Pancreas (tissue), 10 donors: ENCODE measurements around the gene ZHX3. TPM values are rescaled to one million over a fixed set of nuclear protein-coding genes. Genes with fewer than 3 reads are reported as not detected.

Experiments used
- ATAC-seq, 4 donors: fragments of 200-7000 bp; cut with Tn5 transposase; one replicate each; pipeline versions ENCODE4 v1.8.0 to v1.9.1; 2020; ENCODE audit warnings: mild to moderate bottlenecking in 4 of 4, moderate library complexity in 4 of 4
- DNase-seq, 6 donors: peaks; one replicate each; pipeline ENCODE4 v3.0.0-alpha.2; 2020
- FAIRE-seq: peaks from 2 replicates; lab custom pipeline; 2012; peaks lifted over from hg19 to GRCh38; lab: Jason Lieb, UNC
- H3K27ac ChIP-seq, 4 donors: fragments of 200-600 bp; sonication (generic); 1 replicate in 3 of 4; 2 replicates in 1 of 4; pipeline versions ENCODE4 v1.5.0 to v1.8.0; 2020
- H3K27me3 ChIP-seq, 4 donors: fragments of 200-600 bp; one replicate each; pipeline ENCODE4 v1.8.0; 2021
- H3K36me3 ChIP-seq, 3 donors: fragments of 200-600 bp; sonication (generic) in 1 of 3; one replicate each; pipeline versions ENCODE4 v1.5.0 to v1.8.0; 2020 to 2021
- H3K4me1 ChIP-seq, 3 donors: fragments of 200-600 bp; one replicate each; pipeline ENCODE4 v1.8.0; 2021
- H3K4me3 ChIP-seq, 4 donors: fragments of 200-600 bp; sonication (generic) in 2 of 4; one replicate each; pipeline versions ENCODE4 v1.5.0 to v1.8.0; 2020 to 2021
- H3K9me3 ChIP-seq, 4 donors: fragments of 200-600 bp; one replicate each; pipeline ENCODE4 v1.8.0; 2021
- CTCF ChIP-seq, 4 donors: fragments of 200-600 bp; sonication (generic) in 3 of 4; IDR thresholded peaks; one replicate each; pipeline versions ENCODE4 v1.5.0 to v1.8.0; 2021; ENCODE audit warnings: antibody characterized with exemption in 4 of 4
- WGBS, 2 donors: extraction: QIAGEN DNeasy Blood & Tissue Kit; methylation state at CpG; one replicate each; pipeline ENCODE4 v1.1.7; 2013; 5-methylcytosine and 5-hydroxymethylcytosine counted together
- intact Hi-C, 3 donors: fragments of 100-400 bp; cut with DNase I; formaldehyde crosslinking; loops; one replicate each; pipeline versions ENCODE4 v1.11.1 to v1.14.2; 2022
- polyA plus RNA-seq, 2 donors: library from polyadenylated mRNA; stranded (reverse); fragments of 200-250 nt; gene quantifications; one replicate each; pipeline ENCODE4 v1.2.3, GENCODE V29; 2013
- total RNA-seq, 6 donors: library from RNA; stranded (reverse); fragmentation: NEBNext Ultra II Directional in 4 of 6; extraction: Animal tissue kit (Norgen Biotek cat#: 25700) in 4 of 6; gene quantifications; one replicate each; pipeline versions ENCODE4 v1.2.1 to v1.2.4, GENCODE V29; 2021 to 2023
- donor health status: healthy with polysubstance abuse.
- donor health status: DM: no; HTN: no; CAD: no; lungs with moderate emphysema.
- donor health status: DM: no; HTN: no; CAD: no.
- donor health status: control.
- donor health status: control.
- donor health status: Bipolar disorder and iron deficiency.
- donor health status: DM: yes; HTN: yes; CAD: no.
- donor health status: DM: no; HTN: no; CAD: no.
- donor health status: DM: no; HTN: no; CAD: no.
- donor health status: DM: yes; HTN: yes; CAD: no.

The ZHX3 gene
- total and polyA plus RNA-seq, 8 donors: 7.9 to 17.3 (median 13.0) TPM

DNA sequence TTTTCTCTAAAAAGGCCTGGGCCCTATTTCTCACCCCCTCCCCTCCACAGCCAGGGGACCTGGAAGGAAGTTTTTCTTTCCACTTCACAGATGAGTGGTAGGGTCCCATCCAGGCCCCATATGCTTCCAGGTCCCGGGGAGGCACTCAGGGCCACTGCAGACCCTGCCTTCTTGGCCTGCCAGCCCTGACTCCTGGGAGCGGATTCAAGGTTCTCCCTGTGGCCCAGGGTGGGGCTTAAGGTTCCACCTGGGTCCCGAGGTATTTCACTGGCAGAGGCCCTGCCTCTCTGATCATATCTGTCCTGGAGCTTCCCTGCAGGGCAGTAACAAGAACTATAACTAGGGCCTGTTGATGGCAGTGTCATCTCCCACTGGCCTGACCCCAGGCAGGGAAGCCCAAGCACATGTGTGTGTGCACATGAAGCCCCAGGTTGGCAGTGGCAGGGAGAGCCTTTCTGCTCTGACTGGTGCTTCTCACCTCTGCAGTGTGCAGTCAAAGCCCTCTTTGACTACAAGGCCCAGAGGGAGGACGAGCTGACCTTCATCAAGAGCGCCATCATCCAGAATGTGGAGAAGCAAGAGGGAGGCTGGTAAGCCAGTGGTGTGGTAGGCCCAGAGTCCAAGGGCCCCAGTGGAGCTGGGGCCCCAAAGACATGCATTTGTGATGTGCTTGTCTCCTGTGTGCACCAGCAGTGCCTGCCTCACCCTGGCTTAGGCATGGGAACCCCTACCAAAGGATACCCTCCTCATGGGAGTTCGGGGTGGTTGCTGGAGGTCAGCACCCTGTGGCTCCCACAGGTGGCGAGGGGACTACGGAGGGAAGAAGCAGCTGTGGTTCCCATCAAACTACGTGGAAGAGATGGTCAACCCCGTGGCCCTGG is 149.0 kb downstream of the ZHX3 start:
- no peak overlapping the region for H3K4me3 ChIP-seq
- H3K36me3 ChIP-seq: peaks cover 0 to 57% (median 12%) of the 10 kb centered on the region in 3 donors
- no peak overlapping the region for H3K27ac ChIP-seq
- H3K9me3 ChIP-seq: no peaks in the 10 kb centered on the region
- intact Hi-C loops: no loop called here
- no peak for FAIRE-seq
- DNase-seq: peak in 1 of 6 donors; percentile 39
- 93 to 97% methylated on average over 8 to 10 of the region's 10 CpGs for WGBS, 2 donors
- ATAC-seq: no peak
- H3K27me3 ChIP-seq: no peaks in the 10 kb centered on the region
- peaks cover 0 to 5% (median 5%) of the 10 kb centered on the region in 3 donors for H3K4me1 ChIP-seq
- TF ChIP-seq CTCF (IDR thresholded peaks at IDR 0.05): no peak

DNA sequence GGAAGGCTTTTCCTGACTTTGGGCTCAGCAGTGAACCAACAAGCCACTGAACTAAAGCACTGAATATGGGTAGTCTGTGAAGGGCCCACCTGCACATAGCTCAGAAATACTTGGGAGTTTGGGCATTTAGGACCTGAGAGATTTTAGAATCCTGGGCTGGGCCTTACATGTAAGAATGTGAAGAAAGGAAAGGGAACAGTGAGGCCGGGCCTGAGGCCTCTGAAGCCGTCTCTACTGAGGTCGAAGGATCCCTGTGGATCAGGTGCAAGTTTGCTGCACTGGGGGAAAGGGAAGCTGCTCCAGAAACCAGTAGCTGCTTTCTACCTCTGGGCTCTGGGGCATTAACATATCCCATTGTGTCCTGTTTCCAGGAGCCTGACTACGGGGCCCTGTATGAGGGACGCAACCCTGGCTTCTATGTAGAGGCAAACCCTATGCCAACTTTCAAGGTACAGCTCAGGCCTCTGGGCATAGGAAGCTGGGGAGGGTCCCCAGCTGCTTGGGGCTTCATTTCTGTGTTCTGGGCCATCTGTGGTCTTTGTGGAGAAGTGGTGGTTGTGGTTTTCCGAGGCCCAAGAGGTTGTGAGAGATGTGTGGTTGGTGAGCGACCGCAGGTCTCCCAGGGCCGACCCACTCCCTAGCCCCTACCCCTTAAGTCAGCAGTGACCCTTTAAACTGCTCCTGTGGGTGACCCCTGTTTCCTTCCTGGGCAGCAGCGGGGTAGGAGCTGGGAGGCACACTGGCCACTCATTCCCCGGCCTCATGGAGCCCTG is 149.9 kb downstream of the ZHX3 start:
- DNase-seq (no peak), FAIRE-seq (no peak), ATAC-seq (no peak)
- intact Hi-C loops: no loop called here
- no peak overlapping the region for H3K27ac ChIP-seq
- no peak overlapping the region for H3K4me3 ChIP-seq
- no peak for TF ChIP-seq CTCF (IDR thresholded peaks at IDR 0.05)
- H3K9me3 ChIP-seq: no peaks in the 10 kb centered on the region
- no peaks in the 10 kb centered on the region for H3K27me3 ChIP-seq
- H3K36me3 ChIP-seq: peaks cover 0 to 62% (median 12%) of the 10 kb centered on the region in 3 donors
- 90 to 91% methylated on average over 11 of the region's 11 CpGs for WGBS, 2 donors
- H3K4me1 ChIP-seq: peaks cover 0 to 2% (median 1%) of the 10 kb centered on the region in 3 donors

DNA sequence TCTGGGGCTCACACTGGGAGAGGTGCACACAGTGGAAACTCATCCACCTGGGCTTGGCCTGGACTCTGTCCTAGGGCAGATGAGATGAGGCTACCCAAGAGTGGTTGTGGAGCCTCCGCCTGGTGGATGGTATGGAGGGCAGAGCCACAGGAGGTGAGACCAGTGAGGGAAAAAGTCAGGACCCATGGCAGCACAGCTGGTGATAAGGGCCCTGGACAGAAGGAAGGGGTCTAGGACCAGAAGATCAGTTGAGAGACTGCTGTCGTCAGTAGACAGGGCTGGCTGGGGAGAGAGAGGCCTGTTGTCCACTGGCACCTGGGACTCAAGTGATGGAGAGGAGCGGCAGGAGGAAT is 150.4 kb downstream of the ZHX3 start:
- ATAC-seq (no peak), FAIRE-seq (no peak), DNase-seq (no peak)
- no peak for TF ChIP-seq CTCF (IDR thresholded peaks at IDR 0.05)
- WGBS, 2 donors: 92 to 100% methylated on average over 3 of the region's 3 CpGs
- Histone ChIP-seq H3K4me3 (no peak overlapping the region), H3K27ac (no peak overlapping the region), H3K36me3 (peaks cover 0 to 62% (median 12%) of the 10 kb centered on the region in 3 donors), H3K4me1 (no peaks in the 10 kb centered on the region), H3K9me3 (no peaks in the 10 kb centered on the region), H3K27me3 (no peaks in the 10 kb centered on the region)
- intact Hi-C loops: no loop called here

DNA sequence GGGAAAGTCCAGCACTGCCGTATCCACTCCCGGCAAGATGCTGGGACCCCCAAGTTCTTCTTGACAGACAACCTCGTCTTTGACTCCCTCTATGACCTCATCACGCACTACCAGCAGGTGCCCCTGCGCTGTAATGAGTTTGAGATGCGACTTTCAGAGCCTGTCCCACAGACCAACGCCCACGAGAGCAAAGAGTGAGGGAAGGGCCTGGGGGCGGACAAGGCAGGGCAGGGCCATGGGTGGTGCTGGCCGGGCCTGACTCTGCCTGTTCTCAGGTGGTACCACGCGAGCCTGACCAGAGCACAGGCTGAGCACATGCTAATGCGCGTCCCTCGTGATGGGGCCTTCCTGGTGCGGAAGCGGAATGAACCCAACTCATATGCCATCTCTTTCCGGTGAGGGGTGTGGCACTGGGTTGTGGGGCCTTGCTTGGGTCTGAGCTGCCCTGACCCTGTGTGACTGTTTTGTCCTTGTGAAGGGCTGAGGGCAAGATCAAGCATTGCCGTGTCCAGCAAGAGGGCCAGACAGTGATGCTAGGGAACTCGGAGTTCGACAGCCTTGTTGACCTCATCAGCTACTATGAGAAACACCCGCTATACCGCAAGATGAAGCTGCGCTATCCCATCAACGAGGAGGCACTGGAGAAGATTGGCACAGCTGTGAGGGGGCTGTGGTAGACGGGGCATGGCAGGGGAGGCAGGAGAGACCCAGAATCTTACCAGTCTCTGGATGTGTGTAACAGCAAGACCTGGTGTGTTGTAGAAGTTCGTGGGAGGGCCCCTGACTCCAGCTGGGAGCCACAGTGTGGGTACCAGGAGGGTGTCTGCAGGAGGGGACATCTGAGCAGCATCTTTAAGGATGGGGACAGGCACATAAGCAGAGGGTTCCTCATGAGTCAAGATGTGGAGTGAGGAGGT is 151.1 kb downstream of the ZHX3 start:
- peaks cover 0 to 62% (median 12%) of the 10 kb centered on the region in 3 donors for H3K36me3 ChIP-seq
- FAIRE-seq: no peak

More for the DNA sequence above, 151.1 kb downstream of the ZHX3 start:
- no peaks in the 10 kb centered on the region for H3K4me1 ChIP-seq
- DNase-seq: peak in 1 of 6 donors; percentile 35
- 91 to 94% methylated on average over 27 of the region's 27 CpGs for WGBS, 2 donors
- TF ChIP-seq CTCF (IDR thresholded peaks at IDR 0.05): no peak
- H3K27ac ChIP-seq: no peak overlapping the region
- no peaks in the 10 kb centered on the region for H3K27me3 ChIP-seq
- H3K9me3 ChIP-seq: no peaks in the 10 kb centered on the region
- intact Hi-C loops: no loop called here
- H3K4me3 ChIP-seq: no peak overlapping the region
- no peak for ATAC-seq
